Bone marrow (tissue), 2 donors: ENCODE measurements around the gene DIPK1C.
"Not testable (repeated sequence)": the region's sequence is repeated elsewhere in the genome, so short reads cannot be mapped to it uniquely, and the experiment has no call there.

Experiments used
- DNase-seq, 2 donors: peaks; one replicate each; lab custom pipeline; 2025; lab: John Stamatoyannopoulos, UW

DIPK1C gene

GRCh38 chr18:74457043-74457724 is at the start of gene DIPK1C:
DIPK1C (minus strand) TSS chr18:74457308; CDS start chr18:74457259, 49 bp downstream.
- no peak for DNase-seq

- DNase-seq: peak in 1 of 2 donors; percentile 18
Observed at GRCh38 chr18:74506448-74507084, 49.5 kb upstream of the DIPK1C start.

GRCh38 chr18:74505776-74506175 is 48.7 kb upstream of the DIPK1C start:
- no peak for DNase-seq

GRCh38 chr18:74503137-74503536 is 46.0 kb upstream of the DIPK1C start:
- no peak for DNase-seq

- DNase-seq: no peak
Observed at GRCh38 chr18:74501386-74501785, 44.3 kb upstream of the DIPK1C start.

GRCh38 chr18:74500774-74501173 is 43.7 kb upstream of the DIPK1C start:
- DNase-seq: not testable (repeated sequence)

- no peak for DNase-seq
Observed at GRCh38 chr18:74500372-74500771, 43.3 kb upstream of the DIPK1C start.

- DNase-seq: peak in 1 of 2 donors; percentile 68
Observed at GRCh38 chr18:74499633-74500032, 42.5 kb upstream of the DIPK1C start.

- peak in 1 of 2 donors; percentile 68 for DNase-seq
Observed at GRCh38 chr18:74498712-74499627, 41.9 kb upstream of the DIPK1C start.

- no peak for DNase-seq
Observed at GRCh38 chr18:74497778-74498177, 40.7 kb upstream of the DIPK1C start.

GRCh38 chr18:74497324-74497676 is 40.2 kb upstream of the DIPK1C start:
- DNase-seq: no peak

GRCh38 chr18:74496508-74497323 is 39.6 kb upstream of the DIPK1C start:
- peak in 1 of 2 donors; percentile 55 for DNase-seq

- DNase-seq: peak; percentile 88 to 95
Observed at GRCh38 chr18:74495581-74496507, 38.7 kb upstream of the DIPK1C start, which contains the start of gene CNDP2. CNDP2 (plus strand) TSS chr18:74496363; CDS start chr18:74499974, 3,611 bp downstream.

- DNase-seq: no peak
Observed at GRCh38 chr18:74494514-74494913, 37.4 kb upstream of the DIPK1C start.

GRCh38 chr18:74493689-74494088 is 36.6 kb upstream of the DIPK1C start:
- DNase-seq: peak in 1 of 2 donors; percentile 21

- DNase-seq: no peak
Observed at GRCh38 chr18:74492259-74492658, 35.2 kb upstream of the DIPK1C start.

GRCh38 chr18:74489676-74490075 is 32.6 kb upstream of the DIPK1C start:
- no peak for DNase-seq

GRCh38 chr18:74488864-74489263 is 31.8 kb upstream of the DIPK1C start:
- DNase-seq: no peak

- DNase-seq: no peak
Observed at GRCh38 chr18:74488354-74488753, 31.2 kb upstream of the DIPK1C start.

GRCh38 chr18:74486119-74486849 is 29.2 kb upstream of the DIPK1C start:
- DNase-seq: no peak
